HG03103 (cell line): Measurements from ENCODE around the gene PPP1R12C.
"Not testable (repeated sequence)": the region's sequence is repeated elsewhere in the genome, so short reads cannot be mapped to it uniquely, and the experiment has no call there.

Experiments
- ATAC-seq: cut with Tn5 transposase; IDR thresholded peaks from one replicate; pipeline ENCODE4 v1.9.1; 2021; ENCODE audit warnings: low read depth; ENCODE audit not compliant: unreplicated experiment

PPP1R12C gene

DNA sequence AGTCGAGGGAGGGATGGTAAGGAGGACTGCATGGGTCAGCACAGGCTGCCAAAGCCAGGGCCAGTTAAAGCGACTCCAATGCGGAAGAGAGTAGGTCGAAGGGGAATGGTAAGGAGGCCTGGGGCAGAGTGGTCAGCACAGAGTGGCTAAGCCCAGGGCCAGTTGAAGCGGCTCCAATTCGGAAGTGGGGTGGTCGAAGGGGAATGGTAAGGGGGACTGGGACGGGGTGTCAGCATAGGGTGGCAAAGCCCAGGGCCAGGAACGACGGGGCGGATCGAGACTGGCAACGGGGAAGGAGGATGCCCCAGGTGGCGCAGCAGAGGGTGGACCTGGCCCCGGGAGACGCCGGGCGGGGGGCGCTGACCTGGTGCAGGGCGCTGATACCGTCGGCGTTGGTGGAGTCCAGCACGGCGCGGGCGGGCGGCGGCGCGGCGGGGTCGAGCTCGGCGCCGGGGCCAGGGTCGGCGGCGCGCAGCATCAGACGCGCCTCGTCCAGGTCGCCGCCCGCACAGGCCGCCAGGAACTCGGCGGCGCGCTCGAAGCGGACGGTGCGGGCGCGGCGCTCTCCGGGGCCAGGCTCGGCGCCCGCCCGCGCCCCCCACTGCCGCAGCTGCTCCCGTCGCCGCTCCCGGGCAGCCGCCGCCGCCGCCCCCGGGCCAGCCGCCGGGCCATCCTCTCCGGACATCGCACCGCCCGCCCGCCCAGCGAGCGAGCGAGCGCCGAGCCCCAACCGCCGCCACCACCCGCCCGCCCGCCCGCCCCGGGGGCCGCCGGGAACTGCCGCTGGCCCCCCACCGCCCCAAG is at the start of gene PPP1R12C:
Gene PPP1R12C (minus strand): TSS at position 779 of the 804 bp plus-strand sequence. CDS start 94 bp downstream, at position 685.
- ATAC-seq: no peak

DNA sequence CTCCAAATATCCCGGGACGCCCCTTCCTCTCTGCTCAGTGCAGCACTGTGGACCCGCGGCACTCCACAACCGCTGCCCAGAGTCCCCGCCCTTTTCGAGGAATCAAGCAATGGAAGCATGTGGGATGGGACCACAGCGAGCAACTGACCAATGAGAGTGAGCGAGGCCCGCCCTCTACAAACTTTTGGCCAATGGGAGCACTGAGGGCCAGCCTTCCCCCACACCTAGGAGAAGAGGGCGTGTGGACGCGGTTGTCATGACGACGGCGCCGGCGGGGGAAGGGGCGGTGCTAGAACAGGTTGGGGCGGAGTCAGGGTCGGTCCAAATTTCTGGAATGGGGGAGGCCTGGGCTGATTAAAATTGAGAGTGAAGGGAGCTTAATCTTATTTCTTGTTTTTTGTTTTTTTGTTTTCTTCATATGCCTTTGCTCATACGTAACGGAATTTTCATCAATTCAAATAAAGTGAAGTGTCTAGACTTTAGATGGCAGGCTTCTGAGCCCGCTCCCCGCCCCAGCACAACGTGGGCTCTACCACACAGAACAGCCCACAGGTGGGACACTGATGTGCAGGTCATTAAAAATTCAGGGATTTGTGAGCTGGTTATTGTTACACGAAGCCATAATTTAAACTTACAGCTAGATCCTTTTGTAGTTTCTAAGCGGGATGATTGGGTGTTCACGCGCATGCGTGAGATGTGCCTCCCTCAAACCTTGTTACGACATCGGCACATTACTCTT is 49.3 kb upstream of the PPP1R12C start, which contains the start of gene DNAAF3:
Gene DNAAF3 (minus strand): TSS at position 84 of the 739 bp plus-strand sequence. CDS start 200 bp downstream, outside the sequence.
- ATAC-seq: peak; percentile 89

DNA sequence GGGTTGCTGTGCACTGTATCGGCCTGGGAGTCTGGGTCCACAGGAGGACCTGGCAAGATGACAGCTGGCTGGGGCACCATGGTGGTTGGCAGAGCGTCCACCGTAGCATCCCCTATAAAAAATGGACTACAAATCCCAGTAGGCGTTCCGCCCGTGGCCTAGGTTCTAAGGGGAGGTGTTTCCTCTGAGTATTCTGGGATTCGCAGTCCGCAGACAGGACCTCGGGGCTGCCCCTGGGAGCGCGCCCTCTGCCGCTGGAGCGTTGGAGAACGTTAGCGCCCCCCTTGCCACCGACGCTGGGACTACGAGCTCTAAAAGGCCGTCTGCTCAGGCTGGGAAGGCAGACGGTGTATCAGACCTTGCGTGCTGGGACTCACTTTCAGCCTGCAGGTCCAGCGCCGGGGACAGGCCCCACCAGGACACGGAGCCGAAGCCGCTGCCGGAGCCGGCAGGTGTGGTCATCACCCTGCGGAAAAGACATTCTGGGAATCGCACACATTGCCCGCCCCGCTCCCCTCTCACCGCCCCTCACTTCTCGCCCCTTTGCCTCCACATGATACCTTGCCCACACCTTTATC is 48.6 kb upstream of the PPP1R12C start:
- ATAC-seq: no peak

DNA sequence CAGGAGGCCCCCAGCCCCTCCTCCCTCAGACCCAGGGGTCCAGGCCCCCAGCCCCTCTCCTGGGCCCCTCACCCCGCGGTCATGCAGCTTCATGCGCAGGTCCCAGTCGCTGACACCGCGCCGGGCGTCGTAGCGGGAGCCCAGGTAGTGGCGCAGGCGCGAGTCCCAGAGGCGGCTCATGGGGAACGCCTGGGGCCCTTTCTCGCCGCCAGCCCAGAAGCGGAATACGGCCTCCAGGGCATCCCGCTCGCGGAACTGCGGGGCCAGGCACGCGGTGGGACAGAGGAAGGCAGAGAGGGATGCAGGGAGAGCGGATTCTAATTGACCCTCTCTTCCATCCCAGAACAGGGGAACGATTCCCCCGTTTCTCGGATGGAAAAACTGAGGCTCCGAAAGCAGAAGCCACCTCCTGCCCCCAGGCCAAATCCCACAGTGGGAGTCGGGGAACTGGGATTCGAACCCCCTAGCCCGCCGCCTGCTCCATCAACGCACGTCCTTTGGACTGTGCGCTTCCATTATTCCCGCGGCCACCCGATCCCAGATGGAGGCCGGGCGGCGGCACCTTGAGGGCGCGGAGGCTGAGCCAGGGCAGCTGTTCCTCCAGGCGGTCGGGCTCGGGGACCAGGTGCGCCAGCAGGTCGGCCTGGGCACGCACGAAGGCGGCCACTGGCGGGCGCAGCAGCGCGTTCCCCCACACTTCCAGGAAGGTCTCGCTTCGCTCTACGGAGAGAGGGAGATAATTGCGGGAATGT is 44.3 kb upstream of the PPP1R12C start:
- ATAC-seq: no peak

DNA sequence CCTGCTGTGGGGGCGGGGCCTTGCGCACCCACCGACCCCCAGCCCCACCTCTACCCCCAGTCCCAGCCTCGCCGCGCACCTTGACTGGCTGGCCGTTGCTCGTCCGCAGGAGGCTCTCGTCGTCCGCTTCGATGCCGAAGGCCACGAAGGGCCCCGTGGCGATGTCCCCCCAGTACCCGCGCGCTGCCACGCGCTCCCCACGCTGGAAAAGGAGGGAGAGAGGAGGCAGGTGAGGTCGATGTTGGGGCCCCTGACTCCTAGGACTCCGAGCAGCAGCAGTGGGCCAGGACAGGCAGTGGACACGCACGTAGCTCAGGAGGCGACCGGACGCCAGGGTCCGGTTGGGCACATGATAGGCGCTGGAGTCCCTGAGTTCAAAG is 43.5 kb upstream of the PPP1R12C start:
- no peak for ATAC-seq

DNA sequence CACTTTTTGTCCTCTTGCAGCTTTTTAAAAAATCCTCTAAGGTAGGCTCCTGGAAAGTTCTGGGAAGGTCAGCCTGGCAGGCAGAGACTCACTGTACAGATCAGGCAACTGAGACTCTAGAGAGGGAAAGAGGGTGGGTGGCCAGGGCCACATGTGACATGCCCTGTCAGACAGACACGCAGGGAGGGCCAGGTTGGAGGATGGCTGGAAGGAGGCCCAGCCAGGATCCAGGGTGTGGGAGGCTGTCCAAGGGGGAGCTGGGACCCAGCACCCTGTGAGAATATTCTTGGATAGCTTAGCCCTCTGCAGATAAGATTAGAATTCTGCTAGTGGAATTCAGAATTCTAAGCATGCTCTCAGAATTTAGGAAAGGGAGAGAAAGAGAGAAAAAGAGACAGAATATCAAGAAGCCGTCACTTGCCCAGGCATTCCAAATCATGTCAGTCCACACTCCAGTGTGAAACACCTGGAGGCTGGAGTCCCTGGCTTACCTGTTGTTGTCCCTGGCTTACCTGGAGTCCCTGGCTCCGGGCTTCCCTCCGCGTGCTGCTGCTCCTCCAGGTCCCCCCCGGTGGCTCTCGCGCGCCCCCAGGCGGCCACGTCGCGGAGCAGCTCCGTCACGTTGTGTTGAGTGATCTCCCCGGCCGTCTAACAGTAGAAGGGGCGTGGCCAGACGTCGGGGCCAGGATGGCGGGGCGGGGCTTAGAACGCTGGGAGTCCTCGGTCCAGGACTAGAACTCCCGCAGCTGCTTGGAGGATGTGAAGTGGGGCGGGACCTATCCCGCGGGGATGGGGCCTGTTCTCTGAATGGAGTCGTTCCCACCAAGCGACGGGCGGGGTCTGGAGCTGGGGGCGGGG is 42.9 kb upstream of the PPP1R12C start:
- no peak for ATAC-seq

DNA sequence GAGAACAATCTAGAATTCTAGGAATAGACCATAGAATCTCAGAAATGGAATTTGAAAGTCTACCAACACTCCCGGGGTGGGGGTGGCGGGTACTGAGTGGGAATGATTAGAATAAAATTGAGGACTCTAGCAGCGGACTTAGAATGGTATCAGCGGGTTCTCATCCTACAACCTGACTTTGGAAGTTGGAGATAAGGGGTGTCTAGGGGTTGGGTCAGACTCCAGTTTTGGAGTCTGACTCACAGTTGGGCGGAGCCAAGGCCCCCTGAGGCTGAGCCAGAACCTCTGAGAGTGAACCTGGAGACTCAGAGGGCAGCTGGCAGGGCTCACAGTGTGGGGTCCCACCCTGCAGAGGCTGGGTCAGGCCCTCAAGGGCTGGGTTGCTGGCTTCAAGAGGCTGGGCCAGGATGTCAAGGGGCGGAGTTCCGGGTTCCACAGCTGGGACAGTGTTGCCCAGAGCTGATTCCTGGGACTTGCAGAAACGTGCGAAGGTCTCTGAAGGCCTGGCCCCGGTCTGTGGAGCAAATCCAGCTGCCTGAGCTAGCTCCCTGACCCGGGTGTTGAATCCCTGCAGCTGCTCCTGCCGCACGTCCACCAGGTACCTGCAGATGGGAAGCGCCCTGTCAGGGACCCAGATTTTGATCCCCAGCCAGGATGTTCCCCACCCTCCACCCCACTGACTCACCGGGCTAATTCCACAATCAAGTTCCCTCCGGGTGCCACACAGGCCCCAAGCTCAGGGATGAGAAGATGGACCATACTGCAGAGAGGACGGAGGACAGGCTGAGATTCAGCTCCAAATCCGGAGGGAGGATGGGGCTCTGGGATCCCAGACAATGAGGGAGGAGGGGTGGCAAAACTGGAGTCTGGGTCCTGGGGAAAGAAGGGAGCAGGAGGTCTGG is 41.7 kb upstream of the PPP1R12C start:
- ATAC-seq: no peak

DNA sequence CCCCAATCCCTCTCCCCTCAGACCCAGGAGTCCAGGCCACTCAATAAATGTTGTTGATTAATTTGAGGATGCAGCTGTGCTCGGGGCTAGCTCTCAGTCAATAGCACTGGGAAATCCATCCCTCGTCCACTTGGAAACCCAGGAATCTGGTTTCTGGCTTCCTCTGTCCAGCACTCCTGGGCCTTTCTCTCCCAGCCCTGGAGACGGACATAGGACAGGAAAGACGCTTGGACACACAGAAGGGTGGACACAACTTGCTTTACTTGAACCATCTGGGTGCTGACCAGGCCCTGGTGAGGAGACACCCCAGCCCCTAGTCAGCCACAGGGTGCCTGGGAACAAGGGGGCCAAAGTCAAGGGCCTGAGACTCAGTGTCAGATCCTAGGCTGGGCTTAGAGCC is 41.0 kb upstream of the PPP1R12C start:
- no peak for ATAC-seq

DNA sequence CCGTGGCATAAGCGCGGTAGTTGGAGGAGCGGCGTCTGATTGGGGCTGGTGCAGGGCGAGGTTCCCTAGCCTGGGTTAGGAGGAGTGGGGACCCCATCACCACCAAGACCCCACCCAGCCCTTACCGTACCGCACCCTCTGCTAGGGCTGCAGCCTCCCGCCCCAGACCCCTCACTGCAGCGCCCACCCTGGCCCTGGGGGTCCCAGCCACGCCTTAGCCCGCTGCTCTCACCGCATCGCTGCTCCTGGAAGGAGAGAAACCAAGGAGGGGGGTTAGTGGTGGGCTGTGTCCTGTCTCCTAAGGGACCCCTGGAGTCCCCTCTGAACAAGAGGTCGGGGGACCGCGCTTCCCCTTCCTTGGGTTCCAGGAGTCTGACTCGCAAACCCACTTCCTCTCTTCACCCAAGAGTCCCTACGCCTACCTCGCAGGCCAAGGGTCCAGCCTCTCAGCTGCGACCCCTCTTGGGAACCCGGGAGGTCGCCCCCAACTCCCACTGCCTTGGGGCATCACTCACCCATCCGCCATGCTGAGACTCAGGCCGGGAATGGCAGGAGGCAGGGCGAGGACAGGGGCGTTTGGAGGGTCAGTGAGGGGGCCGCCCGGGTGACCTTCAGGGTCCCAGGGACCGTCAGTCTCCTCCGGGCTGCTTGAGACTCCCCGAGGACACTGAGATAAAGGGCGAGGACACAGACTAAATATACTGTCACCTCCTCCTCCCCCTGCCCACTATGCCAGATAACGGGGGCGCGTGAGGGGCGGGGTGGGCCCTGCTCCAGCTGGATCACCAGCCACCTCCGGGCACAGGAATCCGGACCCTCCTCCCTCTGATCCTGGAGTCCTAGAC is 39.8 kb upstream of the PPP1R12C start, which contains the start of gene TNNI3:
Gene TNNI3 (minus strand): TSS at position 669 of the 845 bp plus-strand sequence. CDS start 143 bp downstream, at position 526.
- ATAC-seq: no peak

DNA sequence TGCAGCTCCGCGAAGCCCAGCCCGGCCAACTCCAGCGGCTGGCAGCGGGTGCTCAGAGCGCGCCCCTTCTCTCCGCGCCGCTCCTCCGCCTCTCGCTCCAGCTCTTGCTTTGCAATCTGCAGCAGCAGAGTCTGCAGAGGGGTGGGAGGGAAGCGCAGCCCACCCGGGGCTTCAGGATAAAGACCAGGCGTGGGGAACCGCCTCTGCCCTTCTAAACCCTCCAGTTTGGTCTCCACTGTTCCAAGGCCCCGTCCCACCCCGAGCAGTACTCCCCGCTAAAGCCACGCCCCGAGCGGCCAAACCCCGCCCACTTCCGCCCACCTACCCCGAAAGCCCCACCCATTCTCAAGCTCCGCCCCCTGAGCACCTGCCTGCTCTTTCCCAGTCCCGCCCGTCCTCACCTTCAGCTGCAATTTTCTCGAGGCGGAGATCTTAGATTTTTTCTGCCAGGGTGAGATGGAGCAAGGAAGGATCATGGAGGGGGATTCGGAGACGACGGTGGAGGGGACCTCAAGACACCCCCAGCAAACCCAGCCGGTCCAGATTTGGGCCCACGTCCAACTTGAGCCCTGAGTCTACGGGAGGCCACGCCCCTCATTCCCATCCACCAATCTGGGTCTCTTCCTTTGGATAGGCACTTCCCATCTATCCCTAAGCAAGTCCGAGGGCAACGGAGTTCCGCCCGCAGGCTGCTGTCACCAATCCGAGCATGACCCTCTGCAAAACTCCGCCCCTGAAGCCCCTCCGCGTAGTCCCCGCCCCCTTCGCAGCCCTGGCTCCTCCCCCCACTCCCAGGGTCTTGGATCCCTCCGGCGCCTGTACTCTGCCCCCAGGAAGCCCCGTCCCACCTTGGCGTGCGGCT is 39.0 kb upstream of the PPP1R12C start:
- no peak for ATAC-seq

DNA sequence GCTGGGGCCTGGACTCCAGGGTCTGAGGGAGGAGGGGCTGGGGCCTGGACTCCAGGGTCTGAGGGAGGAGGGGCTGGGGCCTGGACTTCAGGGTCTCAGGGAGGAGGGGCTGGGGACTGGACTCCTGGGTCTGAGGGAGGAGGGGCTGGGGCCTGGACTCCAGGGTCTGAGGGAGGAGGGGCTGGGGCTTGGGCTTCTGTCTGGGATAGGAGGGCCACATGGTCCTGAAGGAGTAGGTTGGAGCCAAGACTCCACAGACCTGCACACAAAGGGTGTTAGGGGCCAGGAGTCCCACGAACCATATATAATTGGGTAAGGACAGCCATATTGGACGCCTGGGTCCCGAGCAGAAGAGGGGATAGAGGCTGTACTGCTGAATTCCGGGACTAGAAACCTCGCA is 38.3 kb upstream of the PPP1R12C start:
- not testable (repeated sequence) for ATAC-seq

DNA sequence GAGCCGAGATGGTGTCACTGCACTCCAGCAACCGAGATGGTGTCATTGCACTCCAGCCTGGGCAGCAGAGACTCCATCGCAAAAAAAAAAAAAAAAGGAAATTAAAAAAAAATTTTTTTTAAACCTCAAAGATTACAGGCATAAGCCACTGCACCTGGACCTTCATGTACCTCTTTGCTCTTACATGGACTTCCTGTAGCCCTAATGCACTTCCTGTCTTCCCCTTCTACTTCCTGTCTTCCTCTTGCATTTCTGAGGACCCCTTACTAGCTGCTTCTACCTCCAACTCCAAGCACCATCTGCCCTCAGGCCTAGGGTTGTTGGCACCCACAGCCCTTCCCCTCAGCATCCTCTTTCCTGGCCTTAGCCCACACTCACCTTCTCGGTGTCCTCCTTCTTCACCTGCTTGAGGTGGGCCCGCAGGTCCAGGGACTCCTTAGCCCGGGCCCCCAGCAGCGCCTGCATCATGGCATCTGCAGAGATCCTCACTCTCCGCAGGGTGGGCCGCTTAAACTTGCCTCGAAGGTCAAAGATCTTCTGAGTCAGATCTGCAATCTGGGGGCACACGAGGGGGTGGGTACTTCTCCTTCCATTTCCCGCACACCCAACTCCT is 36.3 kb upstream of the PPP1R12C start:
- no peak for ATAC-seq

DNA sequence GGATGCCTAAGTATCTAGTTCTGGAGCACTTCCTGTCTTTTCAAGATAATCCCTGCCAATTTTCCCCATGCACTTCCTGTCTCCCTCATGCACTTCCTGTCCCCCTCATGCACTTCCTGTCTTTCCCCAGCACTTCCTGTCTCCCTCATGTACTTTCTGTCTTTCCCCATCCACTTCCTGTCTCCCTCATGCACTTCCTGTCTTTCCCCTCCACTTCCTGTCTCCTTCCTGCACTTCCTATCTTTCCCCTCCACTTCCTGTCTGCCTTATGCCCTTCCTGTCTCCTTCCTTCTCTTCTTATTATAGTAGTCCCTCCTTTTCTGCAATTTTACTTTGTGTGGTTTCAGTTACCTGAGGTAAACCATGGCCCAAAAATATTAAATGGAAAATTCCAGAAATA is 34.6 kb upstream of the PPP1R12C start:
- no peak for ATAC-seq

DNA sequence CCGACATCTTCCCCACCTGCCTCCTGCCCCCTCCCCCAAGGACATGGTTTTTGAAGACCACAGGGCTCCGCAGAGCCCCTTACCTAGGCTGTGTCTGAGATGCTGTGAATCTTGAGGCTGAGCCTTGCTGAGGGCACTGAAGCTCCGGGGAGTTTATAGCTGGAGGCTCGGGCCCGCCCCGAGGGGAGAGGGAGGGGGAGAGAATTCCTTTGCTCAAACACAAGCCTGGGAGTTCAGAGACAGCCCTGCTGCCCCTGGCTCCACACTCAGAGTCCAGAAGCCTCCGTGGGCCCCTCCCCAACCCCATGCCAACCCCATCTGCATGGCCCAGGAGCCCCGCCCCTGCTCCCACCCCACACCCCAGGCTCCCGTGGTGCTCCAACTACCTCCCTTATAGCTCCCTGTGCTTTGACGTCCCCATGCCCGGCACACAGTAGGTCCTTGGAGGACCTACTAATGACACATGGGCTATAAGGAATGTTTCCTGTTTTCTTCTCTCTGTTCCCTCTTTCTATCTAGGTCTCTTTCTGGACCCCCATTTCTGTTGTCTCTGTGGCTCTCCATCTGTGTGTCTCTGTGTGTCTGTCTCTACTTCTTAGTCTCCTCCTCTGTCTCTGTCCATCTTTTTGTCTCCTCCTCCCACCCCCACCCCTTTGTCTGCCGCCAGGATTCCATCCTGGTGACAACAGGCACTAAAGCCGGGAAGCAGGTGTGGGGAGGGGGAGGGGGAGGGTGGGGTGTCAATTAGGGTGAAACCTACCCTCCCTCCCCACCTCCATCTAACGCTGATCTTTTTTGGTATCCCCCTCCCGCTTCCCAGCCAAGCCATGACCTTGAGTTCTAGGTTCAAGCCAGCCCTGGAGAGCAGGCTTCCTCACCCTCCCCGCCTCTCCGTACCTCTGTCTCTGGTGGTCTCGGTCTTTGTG is 31.9 kb upstream of the PPP1R12C start, which contains the start of gene TNNT1:
Gene TNNT1 (minus strand): TSS at position 129 of the 926 bp plus-strand sequence. CDS start 2,049 bp downstream, outside the sequence.
- no peak for ATAC-seq

DNA sequence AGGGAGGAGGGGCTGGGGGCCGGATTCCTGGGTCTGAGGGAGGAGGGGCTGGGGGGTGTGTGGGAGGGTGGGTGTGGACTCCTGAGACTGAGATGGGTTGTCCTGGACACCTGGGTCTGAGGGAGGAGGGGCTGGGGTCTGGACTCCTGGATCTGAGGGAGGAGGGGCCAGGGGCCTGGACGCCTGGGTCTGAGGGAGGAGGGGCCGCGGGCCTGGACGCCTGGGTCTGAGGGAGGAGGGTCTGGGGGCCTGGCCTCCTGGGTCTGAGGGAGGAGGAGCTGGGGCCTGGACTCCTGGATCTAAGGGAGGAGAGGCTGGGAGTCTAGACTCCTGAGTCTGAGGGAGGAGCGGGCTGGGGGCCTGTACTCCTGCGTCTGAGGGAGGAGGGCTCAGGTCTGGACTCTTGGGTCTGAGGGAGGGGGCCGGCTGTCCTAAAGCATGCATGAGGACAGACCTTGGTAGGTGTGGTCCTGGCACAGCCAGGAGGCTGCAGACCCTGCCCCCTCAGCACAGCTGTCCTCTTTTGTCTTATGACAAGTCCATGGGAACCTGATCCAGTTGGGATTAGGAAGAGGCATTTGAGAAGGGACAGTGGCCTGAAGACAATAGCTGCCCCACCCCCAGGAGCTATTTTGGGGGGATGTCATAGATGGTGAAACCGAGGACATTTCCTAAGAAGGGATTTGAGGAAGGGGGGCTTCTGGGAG is 30.3 kb upstream of the PPP1R12C start:
- ATAC-seq: no peak
